Hepatocyte (in vitro differentiated cells): ENCODE results near the gene SPDYE4. TPM values are rescaled to one million over a fixed set of nuclear protein-coding genes. Genes with fewer than 3 reads are reported as not detected.

Experiments
- DNase-seq: peaks from one replicate; pipeline ENCODE4 v3.0.0-alpha.2; 2016; ENCODE audit warnings: low spot score
- H2AFZ ChIP-seq: fragments of 200-600 bp; sonication (generic); 2 replicates; pipeline ENCODE4 v1.6.0; 2016; ENCODE audit warnings: antibody characterized with exemption, mild to moderate bottlenecking
- H3K27ac ChIP-seq: fragments of 200-600 bp; sonication (generic); 2 replicates; pipeline ENCODE4 v1.5.1; 2016; ENCODE audit warnings: mild to moderate bottlenecking
- H3K27me3 ChIP-seq: fragments of 200-600 bp; sonication (generic); 2 replicates; pipeline ENCODE4 v1.6.1; 2016
- H3K36me3 ChIP-seq: fragments of 200-600 bp; sonication (generic); replicated peaks from 2 replicates; pipeline ENCODE4 v1.5.1; 2016; ENCODE audit warnings: low read depth; ENCODE audit not compliant: insufficient read depth
- H3K4me1 ChIP-seq: fragments of 200-600 bp; sonication (generic); 2 replicates; pipeline ENCODE4 v1.5.1; 2016; ENCODE audit warnings: mild to moderate bottlenecking, moderate library complexity; ENCODE audit not compliant: insufficient read depth
- H3K4me2 ChIP-seq: fragments of 200-600 bp; sonication (generic); 2 replicates; pipeline ENCODE4 v1.6.0; 2016
- H3K4me3 ChIP-seq: fragments of 200-600 bp; sonication (generic); 2 replicates; pipeline ENCODE4 v1.5.1; 2016; ENCODE audit warnings: mild to moderate bottlenecking
- H3K79me2 ChIP-seq: fragments of 200-600 bp; sonication (generic); 2 replicates; pipeline ENCODE4 v1.6.0; 2017; ENCODE audit warnings: mild to moderate bottlenecking
- H3K9me2 ChIP-seq: fragments of 200-600 bp; sonication (generic); replicated peaks from 2 replicates; pipeline ENCODE4 v1.6.0; 2017; ENCODE audit warnings: mild to moderate bottlenecking; ENCODE audit not compliant: insufficient read depth
- H3K9me3 ChIP-seq: fragments of 200-600 bp; sonication (generic); 2 replicates; pipeline ENCODE4 v1.5.1; 2016; ENCODE audit warnings: low read depth, mild to moderate bottlenecking
- H4K20me1 ChIP-seq: fragments of 200-600 bp; sonication (generic); 2 replicates; pipeline ENCODE4 v1.6.0; 2016; ENCODE audit warnings: mild to moderate bottlenecking; ENCODE audit not compliant: insufficient read depth, poor library complexity, severe bottlenecking
- CTCF ChIP-seq: fragments of 200-600 bp; sonication (generic); IDR thresholded peaks from 2 replicates; pipeline ENCODE4 v1.5.1; 2016; ENCODE audit warnings: antibody characterized with exemption, mild to moderate bottlenecking; ENCODE audit not compliant: poor library complexity
- EZH2 ChIP-seq: fragments of 200-600 bp; sonication (generic); IDR thresholded peaks from 2 replicates; pipeline ENCODE4 v1.6.1; 2016; ENCODE audit warnings: antibody characterized with exemption, mild to moderate bottlenecking, borderline replicate concordance
- EZH2phosphoT487 ChIP-seq: fragments of 200-600 bp; sonication (generic); IDR thresholded peaks from one replicate; pipeline ENCODE4 v1.6.1; 2018; ENCODE audit warnings: antibody characterized with exemption, mild to moderate bottlenecking, low read depth, moderate library complexity; ENCODE audit not compliant: unreplicated experiment, severe bottlenecking
- WGBS: methylation state at CpG from one replicate; pipeline ENCODE4 v1.1.6; 2016; ENCODE audit warnings: low lambda C conversion rate; ENCODE audit errors: missing lambda C conversion rate; 5-methylcytosine and 5-hydroxymethylcytosine counted together
- polyA plus RNA-seq: library from polyadenylated mRNA; unstranded; fragments of >200 nt; fragmentation: Nextera tagmentation; extraction: Ambion mirVana; gene quantifications from 2 replicates; pipeline ENCODE4 v1.2.1, GENCODE V29; 2016
- total RNA-seq: library from RNA; depleted of rRNA; stranded (reverse); fragments of >200 nt; gene quantifications from 2 replicates; pipeline ENCODE4 v1.2.3, GENCODE V29; 2014

The SPDYE4 gene
- total and polyA plus RNA-seq, 2 experiments from 2014 or later, result not detected

- H3K4me1 ChIP-seq, result no peaks in the 10 kb centered on the region
- H3K4me3 ChIP-seq, result no peak overlapping the region
- TF ChIP-seq EZH2, result no peak
- TF ChIP-seq EZH2phosphoT487, result no peak
- no peak for TF ChIP-seq CTCF
- H3K4me2 ChIP-seq, result no peak overlapping the region
- DNase-seq, result no peak
- H3K36me3 ChIP-seq, result no peaks in the 10 kb centered on the region
- H3K9me2 ChIP-seq, result no peaks in the 10 kb centered on the region
- no peaks in the 10 kb centered on the region for H4K20me1 ChIP-seq
- H3K27me3 ChIP-seq, result no peaks in the 10 kb centered on the region
- H2AFZ ChIP-seq, result no peak overlapping the region
- no peaks in the 10 kb centered on the region for H3K9me3 ChIP-seq
- H3K79me2 ChIP-seq, result no peaks in the 10 kb centered on the region
- H3K27ac ChIP-seq, result no peak overlapping the region
- WGBS, result 96% methylated on average over 2 of the region's 2 CpGs
These were observed 8.4 kb upstream of the SPDYE4 start for GRCh38 chr17:8766731-8767130.

GRCh38 chr17:8762012-8762411 lies 3.7 kb upstream of the SPDYE4 start:
- Histone ChIP-seq H3K9me2 (no peaks in the 10 kb centered on the region), H2AFZ (no peak overlapping the region), H3K27me3 (no peaks in the 10 kb centered on the region), H3K9me3 (no peaks in the 10 kb centered on the region), H3K4me1 (no peaks in the 10 kb centered on the region), H3K36me3 (no peaks in the 10 kb centered on the region), H3K27ac (no peak overlapping the region), H3K4me2 (no peak overlapping the region), H3K79me2 (no peaks in the 10 kb centered on the region), H4K20me1 (no peaks in the 10 kb centered on the region), H3K4me3 (no peak overlapping the region)
- no peak for DNase-seq
- no peak for TF ChIP-seq CTCF
- no peak for TF ChIP-seq EZH2phosphoT487
- no peak for TF ChIP-seq EZH2
- 85% methylated on average over 8 of the region's 8 CpGs for WGBS

- Histone ChIP-seq H3K9me3 (no peaks in the 10 kb centered on the region), H3K4me1 (no peaks in the 10 kb centered on the region), H3K79me2 (no peaks in the 10 kb centered on the region), H4K20me1 (no peaks in the 10 kb centered on the region), H3K4me2 (no peak overlapping the region), H3K9me2 (no peaks in the 10 kb centered on the region), H3K4me3 (no peak overlapping the region), H3K36me3 (no peaks in the 10 kb centered on the region), H2AFZ (no peak overlapping the region), H3K27me3 (no peaks in the 10 kb centered on the region), H3K27ac (no peak overlapping the region)
- TF ChIP-seq CTCF, result no peak
- 92% methylated on average over 13 of the region's 13 CpGs for whole genome bisulfite sequencing
- DNase-seq, result no peak
These were observed 1.2 kb downstream of the SPDYE4 start for GRCh38 chr17:8757189-8757588.

- H3K36me3 ChIP-seq, result no peaks in the 10 kb centered on the region
- no peaks in the 10 kb centered on the region for H3K9me2 ChIP-seq
These were observed 2.6 kb downstream of the SPDYE4 start for GRCh38 chr17:8755590-8756255.

More at GRCh38 chr17:8755590-8756255, 2.6 kb downstream of the SPDYE4 start:
- Histone ChIP-seq H3K4me1 (no peaks in the 10 kb centered on the region), H3K4me3 (no peak overlapping the region), H2AFZ (no peak overlapping the region), H3K9me3 (no peaks in the 10 kb centered on the region), H4K20me1 (no peaks in the 10 kb centered on the region), H3K27me3 (peaks cover 5% of the 10 kb centered on the region), H3K79me2 (no peaks in the 10 kb centered on the region), H3K27ac (no peak overlapping the region), H3K4me2 (no peak overlapping the region)
- DNase-seq, result no peak
- TF ChIP-seq CTCF (no peak), EZH2phosphoT487 (no peak), EZH2 (no peak)
- 94% methylated on average over 12 of the region's 12 CpGs for WGBS
